Measurements from ENCODE around the gene KIAA1217. TPM values are rescaled to one million over a fixed set of nuclear protein-coding genes. Genes with fewer than 3 reads are reported as not detected.

KIAA1217 gene
- total RNA-seq, 1 donor from 2014 or later = 16.2 TPM

DNA sequence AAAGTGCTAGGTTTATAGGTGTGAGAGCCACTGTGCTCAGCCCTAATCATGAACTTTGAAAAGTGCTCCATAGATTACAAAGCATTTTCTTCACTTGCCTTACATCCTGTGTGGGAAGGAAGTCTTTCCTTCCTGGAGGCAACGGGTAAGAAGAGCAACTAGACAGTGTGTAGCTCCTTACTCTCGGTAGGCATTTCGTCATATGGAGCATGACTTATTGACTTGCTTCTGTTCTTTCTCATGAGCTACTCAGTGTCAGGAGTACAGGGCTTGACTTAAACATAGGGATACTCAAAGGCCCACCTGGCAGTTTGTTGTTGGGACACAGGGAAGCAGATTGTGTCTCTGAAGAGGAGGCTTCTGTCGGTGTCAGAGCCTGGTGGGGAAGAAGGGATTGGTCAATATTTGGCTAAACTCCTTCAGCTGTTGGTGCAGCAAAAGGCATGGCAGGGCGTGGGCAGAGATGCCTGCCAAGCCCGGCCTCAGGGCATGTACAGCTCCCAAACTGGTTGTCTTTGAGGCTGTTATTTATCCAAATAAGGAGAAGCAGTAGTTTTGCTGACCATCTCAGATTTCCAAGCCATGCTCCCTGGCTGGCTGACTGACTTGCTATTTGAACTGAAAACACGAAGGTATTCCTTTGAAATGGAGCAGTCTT lies 248.9 kb downstream of the KIAA1217 start:
- H3K27me3 ChIP-seq (ENCODE audit: control insufficient read depth in 3 of 3, insufficient read depth in 3 of 3, low read length in 3 of 3) = no peaks in the 10 kb centered on the region
- H3K27ac ChIP-seq (ENCODE audit: low read depth, low read length) = peak overlapping the region; percentile 20
- H3K9me3 ChIP-seq (ENCODE audit: control insufficient read depth in 3 of 3, low read length in 3 of 3) = no peaks in the 10 kb centered on the region
- H3K9ac ChIP-seq (ENCODE audit: low read depth in 1 of 3, low read length in 3 of 3) = no peak overlapping the region
- peaks cover 22 to 34% (median 30%) of the 10 kb centered on the region in 3 donors for H3K4me1 ChIP-seq (ENCODE audit: control insufficient read depth in 3 of 3, insufficient read depth in 3 of 3, low read length in 3 of 3)
- H3K4me3 ChIP-seq (ENCODE audit: low read length in 3 of 3) = no peak overlapping the region
- H3K36me3 ChIP-seq (ENCODE audit: control insufficient read depth in 3 of 3, insufficient read depth in 3 of 3, low read length in 3 of 3) = no peaks in the 10 kb centered on the region

DNA sequence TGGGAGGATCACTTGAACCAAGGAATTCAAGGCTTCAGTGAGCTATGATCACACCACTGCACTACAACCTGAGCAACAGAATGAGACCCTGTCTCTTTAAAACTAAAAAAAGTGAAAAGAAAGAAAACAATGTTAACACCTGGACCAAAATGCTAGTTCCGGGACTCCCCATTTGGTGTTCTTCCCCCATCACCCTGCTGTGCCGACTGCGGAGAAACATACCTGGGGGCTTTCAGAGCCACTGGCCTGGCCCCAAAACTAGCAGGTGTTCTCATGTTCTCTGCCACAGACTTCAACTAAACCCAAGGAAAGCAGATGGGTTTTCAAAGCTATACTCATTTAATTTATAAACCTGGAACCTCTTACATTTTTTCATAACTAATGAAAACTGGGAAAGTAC lies 250.9 kb downstream of the KIAA1217 start:
- H3K4me3 ChIP-seq (ENCODE audit: low read length in 3 of 3) = no peak overlapping the region
- no peaks in the 10 kb centered on the region for H3K36me3 ChIP-seq (ENCODE audit: control insufficient read depth in 3 of 3, insufficient read depth in 3 of 3, low read length in 3 of 3)
- no peaks in the 10 kb centered on the region for H3K9me3 ChIP-seq (ENCODE audit: control insufficient read depth in 3 of 3, low read length in 3 of 3)
- H3K27me3 ChIP-seq (ENCODE audit: control insufficient read depth in 3 of 3, insufficient read depth in 3 of 3, low read length in 3 of 3) = no peaks in the 10 kb centered on the region
- H3K27ac ChIP-seq (ENCODE audit: low read depth, low read length) = no peak overlapping the region
- peaks cover 38 to 46% (median 44%) of the 10 kb centered on the region in 3 donors for H3K4me1 ChIP-seq (ENCODE audit: control insufficient read depth in 3 of 3, insufficient read depth in 3 of 3, low read length in 3 of 3)
- no peak overlapping the region for H3K9ac ChIP-seq (ENCODE audit: low read depth in 1 of 3, low read length in 3 of 3)

DNA sequence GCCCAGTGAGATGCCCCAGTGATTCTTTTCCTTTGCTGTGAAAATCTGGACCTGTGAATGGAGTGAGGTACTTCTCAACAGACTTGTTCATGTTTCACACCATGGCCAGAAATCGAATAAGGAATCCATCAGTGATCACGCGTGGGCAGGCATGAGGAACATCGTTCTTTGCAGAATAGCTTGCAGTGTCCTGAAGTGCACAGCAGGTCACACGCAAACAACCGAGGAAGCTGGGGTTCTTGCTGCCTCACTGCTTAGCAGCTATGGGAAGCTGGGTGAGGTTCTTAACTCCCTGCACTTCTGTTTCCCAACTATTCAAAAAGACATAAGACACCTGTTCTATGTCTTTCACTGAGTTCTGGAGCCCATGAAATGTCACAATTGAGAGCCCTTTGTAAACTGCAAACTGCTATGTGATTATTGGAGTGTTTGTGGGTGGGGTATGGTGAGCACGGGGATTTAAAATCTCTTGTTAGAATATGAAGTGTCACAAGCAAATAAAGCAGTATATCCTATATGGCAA lies 253.4 kb downstream of the KIAA1217 start:
- Histone ChIP-seq H3K4me3 (ENCODE audit: low read length in 3 of 3) (no peak overlapping the region), H3K4me1 (ENCODE audit: control insufficient read depth in 3 of 3, insufficient read depth in 3 of 3, low read length in 3 of 3) (peaks cover 51 to 55% (median 54%) of the 10 kb centered on the region in 3 donors), H3K27ac (ENCODE audit: low read depth, low read length) (no peak overlapping the region), H3K9me3 (ENCODE audit: control insufficient read depth in 3 of 3, low read length in 3 of 3) (no peaks in the 10 kb centered on the region), H3K36me3 (ENCODE audit: control insufficient read depth in 3 of 3, insufficient read depth in 3 of 3, low read length in 3 of 3) (no peaks in the 10 kb centered on the region), H3K27me3 (ENCODE audit: control insufficient read depth in 3 of 3, insufficient read depth in 3 of 3, low read length in 3 of 3) (no peaks in the 10 kb centered on the region), H3K9ac (ENCODE audit: low read depth in 1 of 3, low read length in 3 of 3) (no peak overlapping the region)

DNA sequence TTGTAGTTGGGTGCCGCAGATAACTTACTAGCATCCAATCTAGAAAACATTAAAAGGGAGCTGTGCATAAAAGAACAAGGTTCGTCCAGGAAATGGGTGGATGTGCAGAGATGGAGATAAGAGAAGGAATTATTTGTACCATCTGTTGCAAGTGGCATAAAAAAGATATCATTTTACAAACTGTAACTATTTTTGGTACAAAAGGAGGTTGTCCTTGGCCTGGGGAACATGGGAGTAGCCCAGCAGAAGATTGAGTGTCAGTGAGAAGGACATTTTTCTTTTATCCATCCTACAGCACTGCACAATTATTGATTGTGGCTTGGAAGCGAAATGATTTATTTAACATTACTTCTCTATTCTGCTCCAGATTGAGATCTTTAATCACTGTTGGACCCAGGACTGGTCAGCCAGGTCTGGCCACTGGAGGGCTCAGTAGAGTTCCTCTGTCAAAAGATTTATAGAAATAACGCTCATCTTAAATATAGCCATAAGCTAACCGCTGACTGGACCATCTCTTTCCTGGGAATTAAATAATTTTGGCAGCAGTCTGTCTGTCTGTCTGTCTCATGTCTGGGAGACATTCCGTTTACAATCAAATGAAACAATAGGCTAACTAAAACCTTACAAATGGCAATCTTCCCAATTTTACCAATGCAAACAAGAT lies 254.1 kb downstream of the KIAA1217 start:
- no peaks in the 10 kb centered on the region for H3K27me3 ChIP-seq (ENCODE audit: control insufficient read depth in 3 of 3, insufficient read depth in 3 of 3, low read length in 3 of 3)
- H3K4me3 ChIP-seq (ENCODE audit: low read length in 3 of 3) = no peak overlapping the region
- H3K4me1 ChIP-seq (ENCODE audit: control insufficient read depth in 3 of 3, insufficient read depth in 3 of 3, low read length in 3 of 3) = peaks cover 47 to 50% (median 47%) of the 10 kb centered on the region in 3 donors
- H3K9me3 ChIP-seq (ENCODE audit: control insufficient read depth in 3 of 3, low read length in 3 of 3) = no peaks in the 10 kb centered on the region
- no peaks in the 10 kb centered on the region for H3K36me3 ChIP-seq (ENCODE audit: control insufficient read depth in 3 of 3, insufficient read depth in 3 of 3, low read length in 3 of 3)
- H3K27ac ChIP-seq (ENCODE audit: low read depth, low read length) = peak overlapping the region; percentile 82
- no peak overlapping the region for H3K9ac ChIP-seq (ENCODE audit: low read depth in 1 of 3, low read length in 3 of 3)

DNA sequence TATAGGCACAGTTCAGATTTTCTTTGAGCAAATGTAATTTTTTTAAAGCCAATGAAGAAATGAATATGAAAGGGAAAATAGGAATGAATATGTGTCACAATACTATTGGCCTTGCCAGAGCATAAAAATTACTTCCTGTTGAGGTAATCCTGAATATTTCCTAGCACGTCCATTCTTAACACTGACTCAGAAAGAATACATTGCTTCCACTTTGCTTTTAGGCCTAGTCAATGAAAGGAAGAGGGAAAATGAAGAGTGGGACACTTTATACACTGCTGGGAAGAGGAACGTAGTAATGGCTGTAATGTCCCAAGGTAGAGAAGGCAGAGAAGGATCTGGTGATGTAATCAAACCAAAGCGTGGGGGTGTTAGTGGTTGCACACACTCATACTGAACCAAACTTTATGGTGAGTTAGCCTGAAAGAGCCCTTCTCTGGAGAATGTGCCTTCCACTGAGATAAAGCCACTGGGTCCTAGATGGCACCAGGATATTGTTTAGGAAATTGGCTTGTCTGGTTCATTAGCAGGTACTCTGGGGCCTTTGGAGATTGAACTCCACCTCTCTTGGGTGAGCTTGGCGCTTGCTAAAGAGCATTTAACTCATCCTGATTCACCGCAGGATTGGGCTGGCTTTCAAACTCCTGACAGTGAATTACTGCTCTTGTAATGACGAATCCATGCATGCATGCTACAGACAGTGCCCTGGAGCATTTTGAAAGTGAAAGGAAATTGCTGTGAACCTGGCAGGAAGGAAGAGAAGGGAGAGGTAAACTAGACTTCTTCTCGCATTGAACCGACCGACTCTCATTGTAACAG lies 254.9 kb downstream of the KIAA1217 start:
- H3K27me3 ChIP-seq (ENCODE audit: control insufficient read depth in 3 of 3, insufficient read depth in 3 of 3, low read length in 3 of 3) = no peaks in the 10 kb centered on the region
- no peaks in the 10 kb centered on the region for H3K9me3 ChIP-seq (ENCODE audit: control insufficient read depth in 3 of 3, low read length in 3 of 3)
- peaks cover 49 to 52% (median 51%) of the 10 kb centered on the region in 3 donors for H3K4me1 ChIP-seq (ENCODE audit: control insufficient read depth in 3 of 3, insufficient read depth in 3 of 3, low read length in 3 of 3)
- peak overlapping the region in 1 of 3 donors; percentile 51 for H3K4me3 ChIP-seq (ENCODE audit: low read length in 3 of 3)
- no peaks in the 10 kb centered on the region for H3K36me3 ChIP-seq (ENCODE audit: control insufficient read depth in 3 of 3, insufficient read depth in 3 of 3, low read length in 3 of 3)
- no peak overlapping the region for H3K9ac ChIP-seq (ENCODE audit: low read depth in 1 of 3, low read length in 3 of 3)
- peak overlapping the region; percentile 82 for H3K27ac ChIP-seq (ENCODE audit: low read depth, low read length)

DNA sequence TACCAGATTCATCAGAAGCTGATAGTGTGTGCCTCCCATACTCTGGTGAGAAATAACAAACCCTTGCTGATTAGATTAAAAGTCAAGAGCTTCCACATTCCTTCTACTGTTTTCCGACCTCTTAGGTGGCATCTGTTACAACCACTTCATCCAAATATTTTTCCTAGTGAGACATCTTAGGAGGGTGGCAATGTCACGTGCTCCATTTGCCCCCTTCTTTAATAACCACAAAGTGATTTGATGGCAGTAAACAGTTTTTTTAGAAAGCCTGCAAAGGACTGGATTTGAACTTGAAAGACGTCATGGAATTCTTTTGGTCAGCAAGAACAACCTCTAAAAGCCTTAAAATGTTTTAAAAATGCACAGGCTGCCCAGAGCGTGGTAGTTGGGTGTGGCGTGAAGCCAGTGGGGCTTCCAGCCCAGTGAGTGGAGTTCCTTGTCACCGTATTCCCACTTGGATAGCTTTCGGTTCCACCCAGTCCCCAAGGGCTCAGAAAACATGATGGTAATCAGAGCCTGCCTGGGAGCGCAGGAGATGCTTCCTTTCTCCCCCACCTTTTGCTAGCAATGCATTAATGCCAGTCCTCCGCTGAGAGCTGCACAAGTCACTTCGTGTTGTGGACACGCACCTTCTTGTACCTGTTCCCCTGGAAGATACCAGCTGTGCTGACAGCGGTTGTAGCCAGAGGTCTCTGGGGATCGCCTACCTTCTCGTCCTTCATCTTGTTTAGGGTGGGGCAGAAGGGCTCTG lies 256.4 kb downstream of the KIAA1217 start:
- Histone ChIP-seq H3K9me3 (ENCODE audit: control insufficient read depth in 3 of 3, low read length in 3 of 3) (no peaks in the 10 kb centered on the region), H3K36me3 (ENCODE audit: control insufficient read depth in 3 of 3, insufficient read depth in 3 of 3, low read length in 3 of 3) (peaks cover 0 to 1% (median 0%) of the 10 kb centered on the region in 3 donors), H3K4me3 (ENCODE audit: low read length in 3 of 3) (peak overlapping the region in 1 of 3 donors; percentile 8), H3K9ac (ENCODE audit: low read depth in 1 of 3, low read length in 3 of 3) (peak overlapping the region in 1 of 3 donors; percentile 7), H3K27me3 (ENCODE audit: control insufficient read depth in 3 of 3, insufficient read depth in 3 of 3, low read length in 3 of 3) (no peaks in the 10 kb centered on the region), H3K4me1 (ENCODE audit: control insufficient read depth in 3 of 3, insufficient read depth in 3 of 3, low read length in 3 of 3) (peaks cover 51 to 58% (median 53%) of the 10 kb centered on the region in 3 donors), H3K27ac (ENCODE audit: low read depth, low read length) (peak overlapping the region; percentile 82)

DNA sequence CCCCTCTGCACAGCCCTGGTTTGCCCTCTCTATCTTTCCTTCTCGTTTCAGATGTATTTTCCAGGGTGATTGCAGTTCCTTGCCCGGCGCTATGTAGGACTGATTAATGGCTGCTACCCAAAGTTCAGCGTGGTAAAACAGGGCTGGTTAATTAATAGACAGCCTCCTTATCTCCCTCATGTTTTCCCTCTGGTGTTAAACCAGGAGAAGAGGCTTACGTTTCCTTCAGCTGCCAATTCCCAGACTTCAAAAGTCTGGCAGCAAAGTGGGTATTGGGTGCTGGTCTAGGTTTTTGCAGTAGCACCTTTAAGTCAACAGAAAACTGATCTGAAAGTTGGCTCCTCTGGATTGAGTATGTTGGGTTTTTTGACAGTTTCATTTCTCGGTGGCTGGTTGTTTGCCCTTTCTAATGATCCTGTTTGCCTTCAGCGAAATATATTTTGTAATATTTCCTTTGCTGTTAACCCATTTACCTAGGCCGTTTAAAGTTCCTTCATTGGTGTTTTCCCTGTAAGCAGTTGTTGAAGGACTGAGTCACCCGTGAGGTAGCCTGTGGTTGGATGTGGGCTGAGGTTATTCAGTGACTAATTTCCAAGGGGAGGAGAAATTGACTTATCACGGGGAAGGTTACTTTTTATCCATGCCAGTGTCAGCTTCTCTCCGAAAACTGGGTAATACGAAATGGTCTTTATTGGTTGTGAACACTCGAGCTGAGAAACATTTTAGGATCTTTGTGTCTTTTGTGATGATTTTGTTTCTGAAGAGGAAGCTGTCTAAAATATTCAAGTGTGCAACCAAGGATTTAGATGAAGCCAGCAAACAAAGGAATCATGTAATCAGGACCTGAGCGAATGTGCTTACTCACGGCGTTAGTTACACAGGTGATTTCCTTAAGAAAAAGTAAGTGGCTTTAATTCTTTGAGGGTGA lies 257.2 kb downstream of the KIAA1217 start:
- Histone ChIP-seq H3K9me3 (ENCODE audit: control insufficient read depth in 3 of 3, low read length in 3 of 3) (no peaks in the 10 kb centered on the region), H3K4me1 (ENCODE audit: control insufficient read depth in 3 of 3, insufficient read depth in 3 of 3, low read length in 3 of 3) (peaks cover 51 to 58% (median 56%) of the 10 kb centered on the region in 3 donors), H3K27ac (ENCODE audit: low read depth, low read length) (peak overlapping the region; percentile 82), H3K27me3 (ENCODE audit: control insufficient read depth in 3 of 3, insufficient read depth in 3 of 3, low read length in 3 of 3) (no peaks in the 10 kb centered on the region), H3K9ac (ENCODE audit: low read depth in 1 of 3, low read length in 3 of 3) (peak overlapping the region in 2 of 3 donors; percentile 0 to 14), H3K36me3 (ENCODE audit: control insufficient read depth in 3 of 3, insufficient read depth in 3 of 3, low read length in 3 of 3) (peaks cover 0 to 1% (median 0%) of the 10 kb centered on the region in 3 donors), H3K4me3 (ENCODE audit: low read length in 3 of 3) (peak overlapping the region in 2 of 3 donors; percentile 8 to 34)

DNA sequence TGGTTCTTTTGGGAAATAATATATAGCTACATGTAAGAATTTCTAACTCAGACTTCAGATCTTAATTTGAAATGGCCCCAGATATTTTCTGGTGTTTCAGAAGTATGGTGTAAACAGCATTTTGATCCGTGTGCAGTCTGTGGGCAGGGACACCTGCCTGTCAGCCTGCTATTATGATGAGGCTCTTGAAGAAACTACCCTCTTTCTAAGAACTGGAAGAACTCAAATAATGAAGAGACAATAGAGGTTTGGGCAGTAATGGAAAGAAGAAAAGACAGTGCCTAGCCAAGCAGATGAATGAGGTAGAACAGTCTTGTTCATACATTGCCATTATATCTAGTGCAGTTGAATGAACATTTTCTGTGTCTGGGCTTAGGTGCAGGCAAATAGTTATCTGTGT lies 258.2 kb downstream of the KIAA1217 start:
- H3K4me1 ChIP-seq (ENCODE audit: control insufficient read depth in 3 of 3, insufficient read depth in 3 of 3, low read length in 3 of 3) = peaks cover 51 to 58% (median 53%) of the 10 kb centered on the region in 3 donors
- H3K27ac ChIP-seq (ENCODE audit: low read depth, low read length) = peak overlapping the region; percentile 54
- peak overlapping the region in 1 of 3 donors; percentile 41 for H3K4me3 ChIP-seq (ENCODE audit: low read length in 3 of 3)
- H3K27me3 ChIP-seq (ENCODE audit: control insufficient read depth in 3 of 3, insufficient read depth in 3 of 3, low read length in 3 of 3) = no peaks in the 10 kb centered on the region
- H3K36me3 ChIP-seq (ENCODE audit: control insufficient read depth in 3 of 3, insufficient read depth in 3 of 3, low read length in 3 of 3) = peaks cover 0 to 1% (median 0%) of the 10 kb centered on the region in 3 donors
- peak overlapping the region in 1 of 3 donors; percentile 0 for H3K9ac ChIP-seq (ENCODE audit: low read depth in 1 of 3, low read length in 3 of 3)
- no peaks in the 10 kb centered on the region for H3K9me3 ChIP-seq (ENCODE audit: control insufficient read depth in 3 of 3, low read length in 3 of 3)

Data from skeletal muscle tissue (tissue), 4 donors.